Measurements from ENCODE around the gene ARHGAP25.
"Not testable (repeated sequence)": the region's sequence is repeated elsewhere in the genome, so short reads cannot be mapped to it uniquely, and the experiment has no call there.

ARHGAP25 gene

GRCh38 chr2:68796295-68796905 is 61.8 kb downstream of the ARHGAP25 start:
- no peak for DNase-seq (ENCODE audit: low read depth in 2 of 2)

GRCh38 chr2:68798569-68798968 is 64.0 kb downstream of the ARHGAP25 start:
- no peak for DNase-seq (ENCODE audit: low read depth in 2 of 2)

- DNase-seq (ENCODE audit: low read depth in 2 of 2) = no peak
Observed at GRCh38 chr2:68799140-68800026, 64.8 kb downstream of the ARHGAP25 start.

GRCh38 chr2:68800027-68800401 is 65.4 kb downstream of the ARHGAP25 start:
- no peak for DNase-seq (ENCODE audit: low read depth in 2 of 2)

- no peak for DNase-seq (ENCODE audit: low read depth in 2 of 2)
Observed at GRCh38 chr2:68800517-68800916, 65.9 kb downstream of the ARHGAP25 start.

GRCh38 chr2:68802161-68802560 is 67.5 kb downstream of the ARHGAP25 start:
- not testable (repeated sequence) for DNase-seq (ENCODE audit: low read depth in 2 of 2)

- no peak for DNase-seq (ENCODE audit: low read depth in 2 of 2)
Observed at GRCh38 chr2:68805025-68805424, 70.4 kb downstream of the ARHGAP25 start.

GRCh38 chr2:68806511-68807109 is 72.0 kb downstream of the ARHGAP25 start:
- DNase-seq (ENCODE audit: low read depth in 2 of 2) = no peak

GRCh38 chr2:68807821-68808266 is 73.2 kb downstream of the ARHGAP25 start:
- no peak for DNase-seq (ENCODE audit: low read depth in 2 of 2)

GRCh38 chr2:68809324-68810240 is 75.0 kb downstream of the ARHGAP25 start:
- DNase-seq (ENCODE audit: low read depth in 2 of 2) = no peak

GRCh38 chr2:68811364-68811763 is 76.8 kb downstream of the ARHGAP25 start:
- DNase-seq (ENCODE audit: low read depth in 2 of 2) = no peak

- DNase-seq (ENCODE audit: low read depth in 2 of 2) = no peak
Observed at GRCh38 chr2:68812251-68812650, 77.6 kb downstream of the ARHGAP25 start.

- DNase-seq (ENCODE audit: low read depth in 2 of 2) = no peak
Observed at GRCh38 chr2:68813596-68813995, 79.0 kb downstream of the ARHGAP25 start.

- DNase-seq (ENCODE audit: low read depth in 2 of 2) = no peak
Observed at GRCh38 chr2:68817306-68817705, 82.7 kb downstream of the ARHGAP25 start.

GRCh38 chr2:68819556-68819955 is 84.9 kb downstream of the ARHGAP25 start:
- no peak for DNase-seq (ENCODE audit: low read depth in 2 of 2)

- DNase-seq (ENCODE audit: low read depth in 2 of 2) = no peak
Observed at GRCh38 chr2:68822207-68822872, 87.7 kb downstream of the ARHGAP25 start.

- DNase-seq (ENCODE audit: low read depth in 2 of 2) = peak; percentile 19 to 21
Observed at GRCh38 chr2:68824831-68825230, 90.2 kb downstream of the ARHGAP25 start.

- DNase-seq (ENCODE audit: low read depth in 2 of 2) = no peak
Observed at GRCh38 chr2:68825866-68826265, 91.3 kb downstream of the ARHGAP25 start.

GRCh38 chr2:68827666-68828065 is 93.1 kb downstream of the ARHGAP25 start:
- no peak for DNase-seq (ENCODE audit: low read depth in 2 of 2)

- DNase-seq (ENCODE audit: low read depth in 2 of 2) = peak; percentile 81 to 84
Observed at GRCh38 chr2:68828887-68829708, 94.5 kb downstream of the ARHGAP25 start.
